ENCODE results near the gene PIP4P1. TPM values are rescaled to one million over a fixed set of nuclear protein-coding genes. Genes with fewer than 3 reads are reported as not detected.

Gene PIP4P1
- total and polyA plus RNA-seq, 9 of the 15 experiments (the other 6 are each of a cell fraction or from before 2014, with no cell fraction given): 5.3 to 20.9 (median 10.7) TPM

DNA sequence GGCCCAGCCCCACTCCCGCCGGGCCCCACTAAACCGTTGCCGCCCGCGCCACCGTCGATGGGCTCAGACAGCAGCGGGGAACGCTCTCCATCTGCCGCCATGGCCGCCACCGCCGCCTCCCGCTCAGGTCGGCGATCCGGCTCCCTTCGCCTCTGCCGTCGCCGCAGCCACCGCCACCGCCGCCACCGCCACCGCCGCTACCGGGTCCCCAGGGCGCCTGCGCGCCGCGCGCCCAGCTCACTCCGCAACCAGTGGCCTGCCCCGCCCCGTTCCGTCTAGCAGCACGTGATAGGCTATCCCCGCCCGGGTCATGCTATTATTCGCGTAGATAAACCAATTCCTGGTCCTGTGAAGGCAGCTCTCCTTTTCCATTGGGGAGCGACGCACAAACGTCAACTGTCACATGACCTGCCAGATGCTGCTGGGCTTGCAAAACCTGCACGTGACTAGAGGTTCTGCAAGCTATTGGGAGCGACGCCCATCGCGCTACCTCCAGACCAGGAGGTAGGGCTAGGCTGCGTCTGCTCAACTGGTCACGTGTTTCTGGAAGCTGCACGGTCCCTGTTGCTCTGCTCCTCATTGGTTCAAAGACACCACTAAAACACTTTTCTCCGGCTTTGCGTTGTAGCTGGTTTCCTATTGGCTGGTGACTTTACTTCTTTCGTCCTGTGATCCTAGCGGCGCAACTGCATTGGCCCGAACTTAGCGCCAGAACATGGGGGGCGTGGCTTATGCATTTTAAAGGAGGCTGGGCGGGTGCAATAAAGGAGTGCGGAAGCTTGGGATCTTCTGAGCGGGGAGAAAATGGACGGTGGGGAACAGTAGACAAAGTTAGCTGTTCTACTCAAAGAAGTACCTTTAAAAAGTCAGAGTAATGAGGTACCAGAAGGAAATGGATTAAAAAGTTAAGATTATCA is at the start of gene PIP4P1 (continued):
- TF ChIP-seq ZBTB11 (CRISPR knock-in tag; IDR thresholded peaks at IDR 0.05) (peak in 1 of 3 experiments; percentile 69; a peak in 2 of 6 replicates), KLF16 (IDR thresholded peaks at IDR 0.05) (no peak), ETV5 (CRISPR knock-in tag; IDR thresholded peaks at IDR 0.05; ENCODE audit: low read depth) (no peak), USF1 (CRISPR knock-in tag; IDR thresholded peaks at IDR 0.05) (peak; percentile 99), MYBL2 (IDR thresholded peaks at IDR 0.05; ENCODE audit: low read depth) (peak; percentile 81), MYBL2 (CRISPR knock-in tag; IDR thresholded peaks at IDR 0.05; ENCODE audit: borderline replicate concordance) (no peak), SRSF3 (IDR thresholded peaks at IDR 0.05; ENCODE audit: insufficient read depth, low read length) (no peak), CBX5 (IDR thresholded peaks at IDR 0.05; ENCODE audit: borderline replicate concordance, low read depth) (no peak), DMBX1 (CRISPR knock-in tag; IDR thresholded peaks at IDR 0.05; ENCODE audit: borderline replicate concordance) (no peak), ZNF146 (CRISPR knock-in tag; IDR thresholded peaks at IDR 0.05; ENCODE audit: unreplicated experiment) (no peak), NUFIP1 (IDR thresholded peaks at IDR 0.05; ENCODE audit: partially characterized antibody) (no peak), HOXB6 (CRISPR knock-in tag; IDR thresholded peaks at IDR 0.05; ENCODE audit: borderline replicate concordance) (no peak), SRSF9 (IDR thresholded peaks at IDR 0.05; ENCODE audit: borderline replicate concordance, low read depth, low read length) (no peak), POU5F1 (IDR thresholded peaks at IDR 0.05; ENCODE audit: borderline replicate concordance, low read depth, low read length, partially characterized antibody) (no peak), KDM5B (IDR thresholded peaks at IDR 0.05; ENCODE audit: insufficient replicate concordance, low read depth, low read length) (peak; percentile 84), ZNF165 (CRISPR knock-in tag; IDR thresholded peaks at IDR 0.05; ENCODE audit: borderline replicate concordance) (no peak), ZC3H11A (IDR thresholded peaks at IDR 0.05; ENCODE audit: low read depth, low read length) (no peak)
- TF ChIP-seq, protein P1, sequence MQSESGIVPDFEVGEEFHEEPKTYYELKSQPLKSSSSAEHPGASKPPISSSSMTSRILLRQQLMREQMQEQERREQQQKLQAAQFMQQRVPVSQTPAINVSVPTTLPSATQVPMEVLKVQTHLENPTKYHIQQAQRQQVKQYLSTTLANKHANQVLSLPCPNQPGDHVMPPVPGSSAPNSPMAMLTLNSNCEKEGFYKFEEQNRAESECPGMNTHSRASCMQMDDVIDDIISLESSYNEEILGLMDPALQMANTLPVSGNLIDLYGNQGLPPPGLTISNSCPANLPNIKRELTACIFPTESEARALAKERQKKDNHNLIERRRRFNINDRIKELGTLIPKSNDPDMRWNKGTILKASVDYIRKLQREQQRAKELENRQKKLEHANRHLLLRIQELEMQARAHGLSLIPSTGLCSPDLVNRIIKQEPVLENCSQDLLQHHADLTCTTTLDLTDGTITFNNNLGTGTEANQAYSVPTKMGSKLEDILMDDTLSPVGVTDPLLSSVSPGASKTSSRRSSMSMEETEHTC (IDR thresholded peaks at IDR 0.05): peak; percentile 66
- TF ChIP-seq, protein P2, sequence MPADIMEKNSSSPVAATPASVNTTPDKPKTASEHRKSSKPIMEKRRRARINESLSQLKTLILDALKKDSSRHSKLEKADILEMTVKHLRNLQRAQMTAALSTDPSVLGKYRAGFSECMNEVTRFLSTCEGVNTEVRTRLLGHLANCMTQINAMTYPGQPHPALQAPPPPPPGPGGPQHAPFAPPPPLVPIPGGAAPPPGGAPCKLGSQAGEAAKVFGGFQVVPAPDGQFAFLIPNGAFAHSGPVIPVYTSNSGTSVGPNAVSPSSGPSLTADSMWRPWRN (IDR thresholded peaks at IDR 0.05; ENCODE audit: low read depth): no peak
